GM10266 (cell line): ENCODE measurements around the gene NOS3.
A peak's percentile ranks its signal among the peaks of the same experiment; 100 is the strongest.

Experiments
- DNase-seq: peaks from one replicate; pipeline ENCODE4 v3.0.0; 2012; ENCODE audit errors: extremely low spot score
- TF ChIP-seq, protein P1 (sequence below): IDR thresholded peaks from 2 replicates; pipeline ENCODE4 v1.5.1; 2012; ENCODE audit warnings: mild to moderate bottlenecking, low read depth; ENCODE audit not compliant: control insufficient read depth, insufficient read depth; ENCODE audit errors: missing control alignments

NOS3 gene

DNA sequence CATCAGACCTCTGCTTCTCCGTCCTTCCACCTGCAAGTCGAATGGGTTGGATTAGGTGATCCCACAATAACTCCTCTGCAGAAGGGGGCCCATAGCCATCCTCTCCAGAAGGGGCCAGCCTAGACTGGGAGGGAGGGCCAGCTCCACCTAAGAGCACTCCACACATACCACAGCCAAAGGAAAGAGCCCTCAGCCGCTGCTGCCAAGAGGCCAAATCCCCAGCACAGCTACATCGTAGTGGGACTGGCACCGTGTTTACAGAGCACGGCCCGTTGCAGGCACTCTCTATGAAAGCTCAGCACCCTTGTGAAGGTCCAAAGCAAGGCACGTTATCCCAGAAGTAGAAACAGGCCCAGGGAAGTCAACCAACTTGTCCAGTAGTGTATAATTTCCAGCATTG, 18.1 kb upstream of the NOS3 start:
- no peak for DNase-seq
- TF ChIP-seq, protein P1, sequence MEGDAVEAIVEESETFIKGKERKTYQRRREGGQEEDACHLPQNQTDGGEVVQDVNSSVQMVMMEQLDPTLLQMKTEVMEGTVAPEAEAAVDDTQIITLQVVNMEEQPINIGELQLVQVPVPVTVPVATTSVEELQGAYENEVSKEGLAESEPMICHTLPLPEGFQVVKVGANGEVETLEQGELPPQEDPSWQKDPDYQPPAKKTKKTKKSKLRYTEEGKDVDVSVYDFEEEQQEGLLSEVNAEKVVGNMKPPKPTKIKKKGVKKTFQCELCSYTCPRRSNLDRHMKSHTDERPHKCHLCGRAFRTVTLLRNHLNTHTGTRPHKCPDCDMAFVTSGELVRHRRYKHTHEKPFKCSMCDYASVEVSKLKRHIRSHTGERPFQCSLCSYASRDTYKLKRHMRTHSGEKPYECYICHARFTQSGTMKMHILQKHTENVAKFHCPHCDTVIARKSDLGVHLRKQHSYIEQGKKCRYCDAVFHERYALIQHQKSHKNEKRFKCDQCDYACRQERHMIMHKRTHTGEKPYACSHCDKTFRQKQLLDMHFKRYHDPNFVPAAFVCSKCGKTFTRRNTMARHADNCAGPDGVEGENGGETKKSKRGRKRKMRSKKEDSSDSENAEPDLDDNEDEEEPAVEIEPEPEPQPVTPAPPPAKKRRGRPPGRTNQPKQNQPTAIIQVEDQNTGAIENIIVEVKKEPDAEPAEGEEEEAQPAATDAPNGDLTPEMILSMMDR: no peak

DNA sequence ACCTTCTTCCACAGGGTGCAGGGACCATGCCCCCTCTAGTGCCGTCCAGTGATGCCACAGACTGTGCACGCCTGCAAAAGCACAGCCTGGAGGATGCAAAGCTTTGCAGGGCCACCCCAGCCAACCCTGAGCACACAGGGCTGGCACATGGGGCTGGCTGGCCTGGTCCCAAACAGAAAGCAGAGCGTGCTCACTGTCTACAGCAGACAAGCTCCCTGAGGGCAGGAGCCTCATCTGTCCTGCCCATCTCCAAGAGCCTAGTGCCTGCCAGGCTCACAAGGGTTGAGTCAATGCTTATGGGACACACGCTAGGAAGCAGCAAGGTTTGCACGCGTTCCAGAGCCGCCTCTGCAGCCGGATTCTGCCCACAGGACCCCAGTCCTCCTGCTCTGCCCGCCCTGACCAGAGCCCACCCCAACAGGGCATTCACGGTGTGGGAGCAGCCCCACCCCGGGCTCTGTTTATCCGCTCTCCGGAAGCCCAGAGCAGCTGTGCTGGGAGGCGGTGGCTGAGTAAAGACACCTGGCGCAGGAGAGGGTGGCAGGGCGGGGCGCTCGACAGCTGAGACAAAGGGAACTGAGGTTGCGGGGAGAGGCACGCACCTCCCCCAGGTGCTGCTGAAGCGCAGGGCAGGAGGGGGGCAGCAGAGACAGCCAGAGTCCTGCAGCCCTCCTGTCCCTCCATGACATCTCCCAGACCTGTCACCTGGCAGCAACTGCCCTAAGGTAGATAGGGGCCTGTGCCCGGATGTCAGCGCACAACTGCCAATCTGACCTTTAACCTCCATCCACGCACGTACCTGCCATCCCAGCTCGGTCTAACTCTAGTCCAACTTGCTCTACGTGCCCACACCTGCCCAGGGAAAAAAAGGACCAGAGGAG, 17.0 kb upstream of the NOS3 start:
- TF ChIP-seq, protein P1: no peak
- DNase-seq: no peak

DNA sequence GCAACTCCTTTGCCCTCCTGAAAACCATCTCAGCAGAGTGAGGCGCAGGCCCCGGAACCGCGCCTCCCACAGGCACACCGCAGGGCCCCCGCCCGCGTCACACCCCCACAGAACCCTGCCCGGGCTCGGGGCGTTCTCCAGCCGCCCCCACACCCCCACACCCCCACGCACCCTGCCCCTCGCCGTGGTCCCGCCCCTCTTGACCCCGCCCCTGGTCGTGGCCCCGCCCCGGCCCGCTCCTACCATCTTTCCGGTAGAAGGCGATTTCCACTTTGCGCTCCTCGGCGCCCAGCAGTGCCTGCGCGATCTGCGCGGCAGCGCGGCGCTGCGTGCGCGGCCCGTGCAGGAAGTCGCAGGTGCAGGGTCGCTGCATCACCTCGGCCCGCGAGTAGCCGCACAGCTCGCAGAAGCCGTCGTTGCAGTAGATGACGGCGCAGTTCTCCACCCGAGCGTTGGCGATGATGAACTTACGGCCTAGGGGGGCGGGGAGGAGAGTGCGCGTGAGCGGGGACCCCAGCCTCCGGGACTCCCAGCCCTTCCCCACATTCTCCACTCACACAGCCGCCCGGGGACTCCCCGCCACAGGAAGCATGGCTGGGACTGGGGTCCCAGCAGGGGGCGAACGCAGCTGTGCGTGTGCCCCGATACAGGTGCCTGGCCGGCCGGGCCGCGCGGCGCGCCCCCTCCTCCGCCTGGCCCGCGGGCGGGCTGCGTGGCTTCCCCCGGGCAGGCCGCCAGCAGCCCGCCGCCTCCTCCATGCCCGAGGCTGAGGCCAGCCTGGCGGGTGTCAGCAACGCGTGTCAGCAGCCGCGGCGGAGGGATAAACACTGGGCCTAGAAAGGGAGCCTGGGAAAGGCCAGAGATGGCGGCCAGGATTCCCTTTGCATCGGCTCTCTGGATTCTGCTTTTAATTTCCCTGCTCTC, 16.1 kb upstream of the NOS3 start:
- DNase-seq: peak; percentile 84

DNA sequence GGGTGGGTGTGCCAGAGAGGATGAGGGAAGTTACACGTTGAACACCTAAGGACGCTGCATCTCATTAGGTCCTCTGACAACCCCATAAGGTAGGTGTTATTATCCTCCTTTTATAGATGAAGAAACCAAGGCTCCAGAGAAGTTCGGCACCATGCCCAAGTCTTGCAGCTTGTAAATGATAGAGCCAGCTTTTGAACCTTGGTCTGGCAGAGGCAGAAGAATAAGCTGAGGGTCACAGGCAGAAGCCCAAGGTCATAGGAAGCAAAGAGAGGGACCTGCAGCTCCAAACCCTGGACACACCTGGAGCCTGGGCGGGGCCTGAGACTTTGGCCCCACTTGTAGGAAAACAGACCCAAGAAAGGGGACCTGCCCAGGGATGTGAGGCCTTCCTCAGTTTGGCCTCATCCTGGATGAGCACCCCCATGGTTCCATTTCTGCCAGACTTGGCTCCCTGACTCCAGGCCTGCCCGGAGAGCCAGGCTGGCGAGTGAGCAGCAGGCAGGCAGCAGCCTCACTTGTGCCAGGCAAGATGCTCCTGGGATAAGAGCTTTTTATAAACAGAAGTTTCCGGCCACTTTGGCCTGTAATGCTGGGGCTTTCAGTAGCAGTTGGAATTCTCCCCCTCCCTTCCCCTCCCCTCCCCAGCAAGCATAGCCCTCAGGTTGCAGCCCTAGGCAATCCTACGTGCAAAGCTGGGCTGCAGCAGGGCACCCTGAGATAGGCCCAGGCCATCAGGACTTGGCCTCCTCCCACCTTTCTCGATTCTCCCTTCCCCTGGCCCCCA, 15.1 kb upstream of the NOS3 start:
- TF ChIP-seq, protein P1: no peak
- no peak for DNase-seq

More for the DNA sequence above, 16.1 kb upstream of the NOS3 start:
- TF ChIP-seq, protein P1: peak; percentile 36

DNA sequence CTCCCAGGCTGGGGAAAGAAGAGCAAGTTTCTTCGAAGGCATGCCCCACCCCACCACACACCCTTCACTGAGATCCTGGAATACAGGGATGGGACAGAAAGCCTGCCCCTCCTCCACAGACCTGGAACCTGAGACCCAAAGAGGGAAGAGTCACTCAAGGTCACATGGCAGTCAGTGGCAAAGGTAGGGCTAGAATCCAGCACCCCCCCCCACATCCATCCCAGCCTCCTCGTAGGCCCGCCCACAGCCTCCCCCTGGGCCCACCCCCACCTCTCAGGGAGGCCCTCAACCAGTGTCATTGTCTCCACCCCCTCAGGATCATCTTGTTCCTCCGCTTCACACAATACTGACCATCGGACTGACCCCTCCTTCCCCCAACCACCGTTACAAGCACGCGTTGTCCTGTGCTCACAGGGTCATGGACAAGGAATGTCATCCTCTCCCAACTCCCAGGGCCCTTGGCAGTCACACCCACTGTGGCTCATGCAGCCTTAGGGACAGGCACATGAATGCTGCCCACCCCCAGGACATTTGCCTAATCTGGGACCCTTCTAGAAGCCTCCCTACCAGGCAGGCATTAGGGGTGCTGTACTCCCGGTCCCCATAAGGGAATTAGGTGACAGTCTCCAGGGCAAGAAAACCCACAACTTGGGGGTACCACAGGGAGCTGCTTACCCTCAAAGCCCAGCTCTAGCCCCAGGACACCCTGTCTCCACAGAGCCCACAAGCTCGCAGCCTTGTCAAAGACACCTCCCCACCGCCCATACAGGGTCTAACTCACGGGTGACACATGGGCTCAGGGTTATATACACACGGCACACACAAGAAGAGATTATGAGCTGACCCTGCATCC, 14.1 kb upstream of the NOS3 start:
- TF ChIP-seq, protein P1: no peak
- DNase-seq: no peak
